ENCODE measurements around the gene GSX2. TPM values are rescaled to one million over a fixed set of nuclear protein-coding genes. Genes with fewer than 3 reads are reported as not detected.

GSX2 gene
- polyA plus RNA-seq, 1 donor (not counting 4 experiments of a cell fraction or from before 2014, with no cell fraction given): not detected

- Histone ChIP-seq H2AFZ (ENCODE audit: control insufficient read depth, low read length) (no peak overlapping the region), H3K4me3 (ENCODE audit: control insufficient read depth in 2 of 3, extremely low read depth in 1 of 3, insufficient read depth in 2 of 3, low read depth in 1 of 3, low read length in 3 of 3) (no peak overlapping the region), H3K9me1 (ENCODE audit: control insufficient read depth, extremely low read depth, insufficient read depth, low read length) (no peaks in the 10 kb centered on the region), H3K9ac (ENCODE audit: control insufficient read depth, extremely low read depth, insufficient read depth, low read length) (no peak overlapping the region), H4K20me1 (ENCODE audit: control insufficient read depth, extremely low read depth, insufficient read depth, low read length) (no peaks in the 10 kb centered on the region), H3K4me1 (ENCODE audit: control insufficient read depth, extremely low read depth, insufficient read depth, low read length) (peaks cover 30% of the 10 kb centered on the region), H3K27ac (ENCODE audit: control insufficient read depth, insufficient read depth, low read length) (no peak overlapping the region), H3K36me3 (ENCODE audit: control insufficient read depth in 2 of 2, extremely low read depth in 1 of 2, insufficient read depth in 2 of 2, low read length in 2 of 2) (no peaks in the 10 kb centered on the region), H3K79me2 (ENCODE audit: control insufficient read depth, insufficient read depth, low read length) (no peaks in the 10 kb centered on the region), H3K9me3 (ENCODE audit: control insufficient read depth, low read depth, low read length) (no peaks in the 10 kb centered on the region), H3K27me3 (ENCODE audit: control insufficient read depth, extremely low read depth, insufficient read depth, low read length) (peaks cover 98% of the 10 kb centered on the region), H3K4me2 (ENCODE audit: control insufficient read depth, extremely low read depth, insufficient read depth, low read depth, low read length) (peak overlapping the region; percentile 48)
- dilution Hi-C loops (cut with MboI; ENCODE audit: extremely low pct_ligation_motif_present, low sequenced_read_pairs): no loop called here
- FAIRE-seq: no peak
- DNase-seq (ENCODE audit: low read depth, low spot score): no peak
- TF ChIP-seq, protein P1, sequence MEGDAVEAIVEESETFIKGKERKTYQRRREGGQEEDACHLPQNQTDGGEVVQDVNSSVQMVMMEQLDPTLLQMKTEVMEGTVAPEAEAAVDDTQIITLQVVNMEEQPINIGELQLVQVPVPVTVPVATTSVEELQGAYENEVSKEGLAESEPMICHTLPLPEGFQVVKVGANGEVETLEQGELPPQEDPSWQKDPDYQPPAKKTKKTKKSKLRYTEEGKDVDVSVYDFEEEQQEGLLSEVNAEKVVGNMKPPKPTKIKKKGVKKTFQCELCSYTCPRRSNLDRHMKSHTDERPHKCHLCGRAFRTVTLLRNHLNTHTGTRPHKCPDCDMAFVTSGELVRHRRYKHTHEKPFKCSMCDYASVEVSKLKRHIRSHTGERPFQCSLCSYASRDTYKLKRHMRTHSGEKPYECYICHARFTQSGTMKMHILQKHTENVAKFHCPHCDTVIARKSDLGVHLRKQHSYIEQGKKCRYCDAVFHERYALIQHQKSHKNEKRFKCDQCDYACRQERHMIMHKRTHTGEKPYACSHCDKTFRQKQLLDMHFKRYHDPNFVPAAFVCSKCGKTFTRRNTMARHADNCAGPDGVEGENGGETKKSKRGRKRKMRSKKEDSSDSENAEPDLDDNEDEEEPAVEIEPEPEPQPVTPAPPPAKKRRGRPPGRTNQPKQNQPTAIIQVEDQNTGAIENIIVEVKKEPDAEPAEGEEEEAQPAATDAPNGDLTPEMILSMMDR (optimal IDR thresholded peaks at IDR 0.05 in 1 of 3, IDR thresholded peaks at IDR 0.05 in 1 of 3, conservative IDR thresholded peaks at IDR 0.05 in 1 of 3; ENCODE audit: extremely low read depth in 1 of 3, insufficient read depth in 2 of 3, low read length in 3 of 3): no peak
- no peak for TF ChIP-seq EZH2 (IDR thresholded peaks at IDR 0.05; ENCODE audit: low read length)
Observed at GRCh38 chr4:54099287-54099747, 646 bp upstream of the GSX2 start.

GRCh38 chr4:54100595-54101189, 729 bp downstream of the GSX2 start:
- H2AFZ ChIP-seq (ENCODE audit: control insufficient read depth, low read length): no peak overlapping the region
- peaks cover 30% of the 10 kb centered on the region for H3K4me1 ChIP-seq (ENCODE audit: control insufficient read depth, extremely low read depth, insufficient read depth, low read length)
- peak overlapping the region in 2 of 3 experiments; percentile 51 for H3K4me3 ChIP-seq (ENCODE audit: control insufficient read depth in 2 of 3, extremely low read depth in 1 of 3, insufficient read depth in 2 of 3, low read depth in 1 of 3, low read length in 3 of 3)
- no peaks in the 10 kb centered on the region for H4K20me1 ChIP-seq (ENCODE audit: control insufficient read depth, extremely low read depth, insufficient read depth, low read length)
- H3K4me2 ChIP-seq (ENCODE audit: control insufficient read depth, extremely low read depth, insufficient read depth, low read depth, low read length): peak overlapping the region; percentile 82
- no peak overlapping the region for H3K9ac ChIP-seq (ENCODE audit: control insufficient read depth, extremely low read depth, insufficient read depth, low read length)
- no peaks in the 10 kb centered on the region for H3K36me3 ChIP-seq (ENCODE audit: control insufficient read depth in 2 of 2, extremely low read depth in 1 of 2, insufficient read depth in 2 of 2, low read length in 2 of 2)
- H3K9me1 ChIP-seq (ENCODE audit: control insufficient read depth, extremely low read depth, insufficient read depth, low read length): no peaks in the 10 kb centered on the region
- FAIRE-seq (no peak), DNase-seq (ENCODE audit: low read depth, low spot score) (no peak)
- H3K27ac ChIP-seq (ENCODE audit: control insufficient read depth, insufficient read depth, low read length): no peak overlapping the region
- peaks cover 96% of the 10 kb centered on the region for H3K27me3 ChIP-seq (ENCODE audit: control insufficient read depth, extremely low read depth, insufficient read depth, low read length)
- no peaks in the 10 kb centered on the region for H3K79me2 ChIP-seq (ENCODE audit: control insufficient read depth, insufficient read depth, low read length)
- no peak for TF ChIP-seq EZH2 (IDR thresholded peaks at IDR 0.05; ENCODE audit: low read length)
- TF ChIP-seq, protein P1 (optimal IDR thresholded peaks at IDR 0.05 in 1 of 3, IDR thresholded peaks at IDR 0.05 in 1 of 3, conservative IDR thresholded peaks at IDR 0.05 in 1 of 3; ENCODE audit: extremely low read depth in 1 of 3, insufficient read depth in 2 of 3, low read length in 3 of 3): no peak
- H3K9me3 ChIP-seq (ENCODE audit: control insufficient read depth, low read depth, low read length): no peaks in the 10 kb centered on the region
- dilution Hi-C loops (cut with MboI; ENCODE audit: extremely low pct_ligation_motif_present, low sequenced_read_pairs): no loop called here
